Measurements from ENCODE around the gene WWOX. TPM values are rescaled to one million over a fixed set of nuclear protein-coding genes. Genes with fewer than 3 reads are reported as not detected.

Gene WWOX
- total RNA-seq, 1 experiment from 2014 or later: 28.3 TPM

DNA sequence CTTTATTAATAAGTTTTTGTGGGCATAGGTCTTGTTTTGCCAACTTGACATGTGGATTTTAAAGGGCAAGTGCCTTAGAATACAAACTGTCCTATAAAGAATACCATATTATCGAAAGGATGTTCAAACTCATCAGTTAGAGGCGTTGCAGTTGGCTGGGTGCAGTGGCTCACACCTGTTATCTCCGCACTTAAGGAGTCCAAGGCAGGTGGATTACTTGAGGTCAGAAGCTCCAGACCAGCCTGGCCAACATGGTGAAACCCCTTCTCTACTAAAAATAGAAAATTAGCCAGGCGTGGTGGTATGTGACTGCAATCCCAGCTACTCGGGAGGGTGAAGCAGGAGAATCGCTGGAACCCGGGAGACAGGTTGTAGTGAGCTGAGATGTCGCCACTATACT is 472.0 kb downstream of the WWOX start:
- ChIA-PET CTCF (no interaction called here), POLR2A (ENCODE audit: unreplicated experiment) (no interaction called here)
- Histone ChIP-seq H3K4me1 (ENCODE audit: insufficient read depth, low read length) (no peaks in the 10 kb centered on the region), H3K9me2 (replicated peaks; ENCODE audit: low read length) (no peaks in the 10 kb centered on the region), H3K9ac (ENCODE audit: low read length) (no peak overlapping the region), H3K4me2 (ENCODE audit: low read length) (no peak overlapping the region), H3K27me3 (ENCODE audit: low read length) (no peaks in the 10 kb centered on the region), H2AFZ (ENCODE audit: low read length) (no peak overlapping the region), H3K4me3 (ENCODE audit: low read length) (no peak overlapping the region), H3K36me3 (ENCODE audit: low read depth, low read length) (no peaks in the 10 kb centered on the region), H3K9me3 (ENCODE audit: low read length) (no peaks in the 10 kb centered on the region), H3K27ac (ENCODE audit: low read length) (no peak overlapping the region), H4K20me1 (ENCODE audit: low read length) (no peaks in the 10 kb centered on the region), H3F3A (ENCODE audit: low read length, unreplicated experiment) (no peaks in the 10 kb centered on the region), H3K79me2 (ENCODE audit: low read length) (no peaks in the 10 kb centered on the region)
- DNase-seq: no peak
- TF ChIP-seq EZH2 (IDR thresholded peaks at IDR 0.05; ENCODE audit: low read length, unreplicated experiment) (no peak), EZH2phosphoT487 (IDR thresholded peaks at IDR 0.05; ENCODE audit: borderline replicate concordance, low read length) (no peak)
- TF ChIP-seq, protein P1, sequence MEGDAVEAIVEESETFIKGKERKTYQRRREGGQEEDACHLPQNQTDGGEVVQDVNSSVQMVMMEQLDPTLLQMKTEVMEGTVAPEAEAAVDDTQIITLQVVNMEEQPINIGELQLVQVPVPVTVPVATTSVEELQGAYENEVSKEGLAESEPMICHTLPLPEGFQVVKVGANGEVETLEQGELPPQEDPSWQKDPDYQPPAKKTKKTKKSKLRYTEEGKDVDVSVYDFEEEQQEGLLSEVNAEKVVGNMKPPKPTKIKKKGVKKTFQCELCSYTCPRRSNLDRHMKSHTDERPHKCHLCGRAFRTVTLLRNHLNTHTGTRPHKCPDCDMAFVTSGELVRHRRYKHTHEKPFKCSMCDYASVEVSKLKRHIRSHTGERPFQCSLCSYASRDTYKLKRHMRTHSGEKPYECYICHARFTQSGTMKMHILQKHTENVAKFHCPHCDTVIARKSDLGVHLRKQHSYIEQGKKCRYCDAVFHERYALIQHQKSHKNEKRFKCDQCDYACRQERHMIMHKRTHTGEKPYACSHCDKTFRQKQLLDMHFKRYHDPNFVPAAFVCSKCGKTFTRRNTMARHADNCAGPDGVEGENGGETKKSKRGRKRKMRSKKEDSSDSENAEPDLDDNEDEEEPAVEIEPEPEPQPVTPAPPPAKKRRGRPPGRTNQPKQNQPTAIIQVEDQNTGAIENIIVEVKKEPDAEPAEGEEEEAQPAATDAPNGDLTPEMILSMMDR (conservative IDR thresholded peaks at IDR 0.05; ENCODE audit: low read depth, low read length): no peak
- ATAC-seq: no peak
- no TSS peak for BruUV-seq (replicated peaks)
- intact Hi-C loops (cut with micrococcal nuclease): no loop called here

GRCh38 chr16:78571898-78572358 is 472.5 kb downstream of the WWOX start:
- H4K20me1 ChIP-seq (ENCODE audit: low read length): no peaks in the 10 kb centered on the region
- H3K4me1 ChIP-seq (ENCODE audit: insufficient read depth, low read length): no peaks in the 10 kb centered on the region
- H3K4me3 ChIP-seq (ENCODE audit: low read length): no peak overlapping the region
- no peak overlapping the region for H3K4me2 ChIP-seq (ENCODE audit: low read length)
- POLR2A ChIA-PET (ENCODE audit: unreplicated experiment): no interaction called here
- no peaks in the 10 kb centered on the region for H3K27me3 ChIP-seq (ENCODE audit: low read length)
- no peaks in the 10 kb centered on the region for H3K36me3 ChIP-seq (ENCODE audit: low read depth, low read length)
- H3K9me3 ChIP-seq (ENCODE audit: low read length): no peaks in the 10 kb centered on the region
- DNase-seq (no peak), ATAC-seq (no peak)
- H3K27ac ChIP-seq (ENCODE audit: low read length): no peak overlapping the region
- H3K9ac ChIP-seq (ENCODE audit: low read length): no peak overlapping the region
- CTCF ChIA-PET: no interaction called here
- H2AFZ ChIP-seq (ENCODE audit: low read length): no peak overlapping the region
- TF ChIP-seq EZH2phosphoT487 (IDR thresholded peaks at IDR 0.05; ENCODE audit: borderline replicate concordance, low read length): no peak
- TF ChIP-seq, protein P1 (conservative IDR thresholded peaks at IDR 0.05; ENCODE audit: low read depth, low read length): no peak
- TF ChIP-seq EZH2 (IDR thresholded peaks at IDR 0.05; ENCODE audit: low read length, unreplicated experiment): no peak
- no peaks in the 10 kb centered on the region for H3K9me2 ChIP-seq (replicated peaks; ENCODE audit: low read length)
- no peaks in the 10 kb centered on the region for H3K79me2 ChIP-seq (ENCODE audit: low read length)
- no peaks in the 10 kb centered on the region for H3F3A ChIP-seq (ENCODE audit: low read length, unreplicated experiment)
- intact Hi-C loops (cut with micrococcal nuclease): no loop called here
- no TSS peak for BruUV-seq (replicated peaks)

- Histone ChIP-seq H3K4me2 (ENCODE audit: low read length) (no peak overlapping the region), H2AFZ (ENCODE audit: low read length) (no peak overlapping the region), H3K9me3 (ENCODE audit: low read length) (no peaks in the 10 kb centered on the region), H3K4me1 (ENCODE audit: insufficient read depth, low read length) (no peaks in the 10 kb centered on the region), H3K79me2 (ENCODE audit: low read length) (no peaks in the 10 kb centered on the region), H3K36me3 (ENCODE audit: low read depth, low read length) (no peaks in the 10 kb centered on the region), H3K9me2 (replicated peaks; ENCODE audit: low read length) (no peaks in the 10 kb centered on the region), H4K20me1 (ENCODE audit: low read length) (no peaks in the 10 kb centered on the region), H3F3A (ENCODE audit: low read length, unreplicated experiment) (no peaks in the 10 kb centered on the region), H3K27ac (ENCODE audit: low read length) (no peak overlapping the region), H3K9ac (ENCODE audit: low read length) (no peak overlapping the region), H3K4me3 (ENCODE audit: low read length) (no peak overlapping the region), H3K27me3 (ENCODE audit: low read length) (no peaks in the 10 kb centered on the region)
- ChIA-PET POLR2A (ENCODE audit: unreplicated experiment) (no interaction called here), CTCF (no interaction called here)
- ATAC-seq: no peak
- no TSS peak for BruUV-seq (replicated peaks)
- no peak for DNase-seq
- intact Hi-C loops (cut with micrococcal nuclease): no loop called here
- TF ChIP-seq EZH2 (IDR thresholded peaks at IDR 0.05; ENCODE audit: low read length, unreplicated experiment) (no peak), EZH2phosphoT487 (IDR thresholded peaks at IDR 0.05; ENCODE audit: borderline replicate concordance, low read length) (no peak)
- TF ChIP-seq, protein P1 (conservative IDR thresholded peaks at IDR 0.05; ENCODE audit: low read depth, low read length): no peak
These were observed 475.1 kb downstream of the WWOX start for GRCh38 chr16:78574571-78574970.
